Mammary epithelial cell (primary cell): ENCODE results near the gene KCNJ14.

Source experiments
- EZH2 ChIP-seq: IDR thresholded peaks from 2 replicates; pipeline ENCODE4 v1.6.1; 2012; ENCODE audit warnings: low read length, inconsistent platforms, borderline replicate concordance
- TF ChIP-seq, protein P1 (sequence below), 2 donors: IDR thresholded peaks in 1 of 2; conservative IDR thresholded peaks in 1 of 2; 2 replicates each; pipeline ENCODE4 v1.5.1; 2011 to 2012; ENCODE audit warnings: inconsistent platforms in 2 of 2, low read length in 2 of 2, mild to moderate bottlenecking in 2 of 2, control low read depth in 1 of 2, low read depth in 1 of 2; ENCODE audit not compliant: insufficient read depth in 1 of 2; ENCODE audit errors: extremely low read depth in 1 of 2

- TF ChIP-seq EZH2: no peak
- TF ChIP-seq, protein P1, sequence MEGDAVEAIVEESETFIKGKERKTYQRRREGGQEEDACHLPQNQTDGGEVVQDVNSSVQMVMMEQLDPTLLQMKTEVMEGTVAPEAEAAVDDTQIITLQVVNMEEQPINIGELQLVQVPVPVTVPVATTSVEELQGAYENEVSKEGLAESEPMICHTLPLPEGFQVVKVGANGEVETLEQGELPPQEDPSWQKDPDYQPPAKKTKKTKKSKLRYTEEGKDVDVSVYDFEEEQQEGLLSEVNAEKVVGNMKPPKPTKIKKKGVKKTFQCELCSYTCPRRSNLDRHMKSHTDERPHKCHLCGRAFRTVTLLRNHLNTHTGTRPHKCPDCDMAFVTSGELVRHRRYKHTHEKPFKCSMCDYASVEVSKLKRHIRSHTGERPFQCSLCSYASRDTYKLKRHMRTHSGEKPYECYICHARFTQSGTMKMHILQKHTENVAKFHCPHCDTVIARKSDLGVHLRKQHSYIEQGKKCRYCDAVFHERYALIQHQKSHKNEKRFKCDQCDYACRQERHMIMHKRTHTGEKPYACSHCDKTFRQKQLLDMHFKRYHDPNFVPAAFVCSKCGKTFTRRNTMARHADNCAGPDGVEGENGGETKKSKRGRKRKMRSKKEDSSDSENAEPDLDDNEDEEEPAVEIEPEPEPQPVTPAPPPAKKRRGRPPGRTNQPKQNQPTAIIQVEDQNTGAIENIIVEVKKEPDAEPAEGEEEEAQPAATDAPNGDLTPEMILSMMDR (conservative IDR thresholded peaks at IDR 0.05 in 1 of 2, IDR thresholded peaks at IDR 0.05 in 1 of 2; ENCODE audit: extremely low read depth in 1 of 2, insufficient read depth in 1 of 2, low read depth in 1 of 2, low read length in 2 of 2): no peak
Observed at GRCh38 chr19:48443256-48443655, 12.1 kb upstream of the KCNJ14 start.
